H9 (cell line): Measurements from ENCODE around the gene CAPNS1. TPM values are rescaled to one million over a fixed set of nuclear protein-coding genes. Genes with fewer than 3 reads are reported as not detected.

Experiments used
- DNase-seq: peaks from one replicate; pipeline ENCODE4 v3.0.0-alpha.2; 2017
- H2AFZ ChIP-seq: one replicate; pipeline ENCODE4 v1.6.1; 2013; ENCODE audit warnings: mild to moderate bottlenecking, low read length, control low read depth, moderate library complexity
- H2AK5ac ChIP-seq: 2 replicates; pipeline ENCODE4 v1.6.1; 2013; ENCODE audit warnings: low read length, control low read depth, mixed read lengths; ENCODE audit not compliant: insufficient read length
- H2BK120ac ChIP-seq: one replicate; pipeline ENCODE4 v1.6.1; 2013; ENCODE audit warnings: low read depth, mild to moderate bottlenecking, low read length, control low read depth, inconsistent platforms; ENCODE audit not compliant: poor library complexity, severe bottlenecking
- H2BK12ac ChIP-seq: 2 replicates; pipeline ENCODE4 v1.6.1; 2013; ENCODE audit warnings: low read length, control low read depth, mixed read lengths, low read depth; ENCODE audit not compliant: insufficient read length
- H2BK15ac ChIP-seq: 2 replicates; pipeline ENCODE4 v1.6.1; 2013; ENCODE audit warnings: low read depth, low read length, control low read depth
- H2BK20ac ChIP-seq: one replicate; pipeline ENCODE4 v1.6.1; 2013; ENCODE audit warnings: low read depth, mild to moderate bottlenecking, low read length, control low read depth, inconsistent platforms; ENCODE audit not compliant: poor library complexity, severe bottlenecking
- H2BK5ac ChIP-seq: 2 replicates; pipeline ENCODE4 v1.6.1; 2013; ENCODE audit warnings: low read length, control low read depth, mixed read lengths; ENCODE audit not compliant: insufficient read length
- H3K14ac ChIP-seq: 2 replicates; pipeline ENCODE4 v1.6.1; 2013; ENCODE audit warnings: low read length, control low read depth; ENCODE audit not compliant: insufficient read depth
- H3K18ac ChIP-seq: 2 replicates; pipeline ENCODE4 v1.6.1; 2013; ENCODE audit warnings: low read depth, mild to moderate bottlenecking, mixed read lengths, low read length, control low read depth; ENCODE audit not compliant: insufficient read length
- H3K23ac ChIP-seq: 2 replicates; pipeline ENCODE4 v1.6.1; 2013; ENCODE audit warnings: low read length, control low read depth, mixed read lengths, low read depth; ENCODE audit not compliant: insufficient read length
- H3K23me2 ChIP-seq: 2 replicates; pipeline ENCODE4 v1.6.1; 2013; ENCODE audit warnings: low read depth, mild to moderate bottlenecking, mixed read lengths, low read length, control low read depth; ENCODE audit not compliant: insufficient read length, poor library complexity, severe bottlenecking
- H3K27ac ChIP-seq: 2 replicates; pipeline ENCODE4 v1.5.1; 2013; ENCODE audit warnings: low read length, control low read depth, mixed read lengths, low read depth; ENCODE audit not compliant: insufficient read length
- H3K27me3 ChIP-seq: 2 replicates; pipeline ENCODE4 v1.6.1; 2013; ENCODE audit warnings: low read length, control low read depth, inconsistent platforms; ENCODE audit not compliant: insufficient read depth
- H3K4ac ChIP-seq: 2 replicates; pipeline ENCODE4 v1.6.1; 2013; ENCODE audit warnings: low read depth, mild to moderate bottlenecking, control low read depth, inconsistent platforms, low read length, moderate library complexity
- H3K4me1 ChIP-seq: 2 replicates; pipeline ENCODE4 v1.6.1; 2013; ENCODE audit warnings: low read length, control low read depth, inconsistent platforms; ENCODE audit not compliant: insufficient read depth
- H3K4me2 ChIP-seq: 2 replicates; pipeline ENCODE4 v1.6.1; 2013; ENCODE audit warnings: low read length, control low read depth, mixed read lengths; ENCODE audit not compliant: insufficient read length, insufficient read depth
- H3K56ac ChIP-seq: 2 replicates; pipeline ENCODE4 v1.6.1; 2013; ENCODE audit warnings: low read depth, mild to moderate bottlenecking, mixed read lengths, low read length, control low read depth; ENCODE audit not compliant: insufficient read length
- H3K79me1 ChIP-seq: 2 replicates; pipeline ENCODE4 v1.6.1; 2013; ENCODE audit warnings: low read depth, mild to moderate bottlenecking, moderate library complexity, low read length, control low read depth, inconsistent platforms; ENCODE audit not compliant: insufficient read depth, poor library complexity, severe bottlenecking
- H3K79me2 ChIP-seq: 2 replicates; pipeline ENCODE4 v1.6.1; 2013; ENCODE audit warnings: low read length, control low read depth, inconsistent platforms; ENCODE audit not compliant: insufficient read depth
- H3K9ac ChIP-seq: 2 replicates; pipeline ENCODE4 v1.6.1; 2013; ENCODE audit warnings: low read length, control low read depth, mixed read lengths; ENCODE audit not compliant: insufficient read length; ENCODE audit errors: extremely low read depth
- H3K9me3 ChIP-seq: one replicate; pipeline ENCODE4 v1.6.1; 2013; ENCODE audit warnings: low read depth, low read length, inconsistent platforms; ENCODE audit not compliant: control insufficient read depth
- H3T11ph ChIP-seq: one replicate; pipeline ENCODE4 v1.6.1; 2013; ENCODE audit warnings: mild to moderate bottlenecking, low read length, control low read depth, inconsistent platforms
- H4K20me1 ChIP-seq: one replicate; pipeline ENCODE4 v1.6.1; 2013; ENCODE audit not compliant: control insufficient read depth, insufficient read length, insufficient read depth
- H4K5ac ChIP-seq: 2 replicates; pipeline ENCODE4 v1.6.1; 2013; ENCODE audit warnings: low read depth, mild to moderate bottlenecking, mixed read lengths, low read length, control low read depth; ENCODE audit not compliant: insufficient read length
- H4K8ac ChIP-seq: replicated peaks from 2 replicates; pipeline ENCODE4 v1.6.1; 2013; ENCODE audit warnings: low read length, control low read depth, mixed read lengths, low read depth; ENCODE audit not compliant: insufficient read length
- H4K91ac ChIP-seq: 2 replicates; pipeline ENCODE4 v1.6.1; 2013; ENCODE audit warnings: low read depth, mild to moderate bottlenecking, moderate library complexity, mixed read lengths, low read length, control low read depth; ENCODE audit not compliant: insufficient read length
- H3K27ac Mint-ChIP-seq, 3 experiments: 2 replicates in 2 of 3; 3 replicates in 1 of 3; pipeline ENCODE4 v1.8.0; 2020 to 2021; ENCODE audit warnings: mixed read lengths in 3 of 3, mild to moderate bottlenecking in 1 of 3, moderate library complexity in 1 of 3
- H3K27me3 Mint-ChIP-seq: 2 replicates; pipeline ENCODE4 v1.8.0; 2021; ENCODE audit warnings: low read depth, mild to moderate bottlenecking, moderate library complexity, mixed read lengths
- H3K36me3 Mint-ChIP-seq, 3 experiments: 2 replicates in 2 of 3; 3 replicates in 1 of 3; pipeline ENCODE4 v1.8.0; 2020 to 2021; ENCODE audit warnings: low read depth in 3 of 3, mixed read lengths in 3 of 3; ENCODE audit not compliant: insufficient read depth in 1 of 3
- H3K4me1 Mint-ChIP-seq, 2 experiments: 2 replicates each; pipeline ENCODE4 v1.8.0; 2020; ENCODE audit warnings: mixed read lengths in 2 of 2
- H3K4me3 Mint-ChIP-seq, 2 experiments: 2 replicates in 1 of 2; 3 replicates in 1 of 2; pipeline ENCODE4 v1.8.0; 2020 to 2021; ENCODE audit warnings: mild to moderate bottlenecking in 2 of 2, mixed read lengths in 2 of 2, moderate library complexity in 1 of 2
- H3K9me3 Mint-ChIP-seq, 2 experiments: 2 replicates in 1 of 2; 3 replicates in 1 of 2; pipeline ENCODE4 v1.8.0; 2020; ENCODE audit warnings: mild to moderate bottlenecking in 2 of 2, mixed read lengths in 2 of 2, moderate library complexity in 1 of 2
- WGBS: extraction: QIAGEN DNeasy Blood & Tissue Kit; methylation state at CpG from one replicate; pipeline ENCODE4 v1.1.7; 2013; ENCODE audit warnings: missing lambda C conversion rate, low lambda C conversion rate, mixed read lengths; ENCODE audit not compliant: insufficient read length; ENCODE audit errors: extremely low coverage; 5-methylcytosine and 5-hydroxymethylcytosine counted together
- total RNA-seq: library from RNA; stranded (reverse); gene quantifications from 2 replicates; pipeline ENCODE4 v1.2.1, GENCODE V29; 2021
- TF ChIP-seq, protein P1 (sequence below): fragments of 200-600 bp; sonication (generic); conservative IDR thresholded peaks from 3 replicates; pipeline ENCODE4 v1.8.0; 2021; ENCODE audit warnings: antibody characterized with exemption, mild to moderate bottlenecking

Gene CAPNS1
- total RNA-seq, 1 experiment from 2014 or later, result 399 TPM

DNA sequence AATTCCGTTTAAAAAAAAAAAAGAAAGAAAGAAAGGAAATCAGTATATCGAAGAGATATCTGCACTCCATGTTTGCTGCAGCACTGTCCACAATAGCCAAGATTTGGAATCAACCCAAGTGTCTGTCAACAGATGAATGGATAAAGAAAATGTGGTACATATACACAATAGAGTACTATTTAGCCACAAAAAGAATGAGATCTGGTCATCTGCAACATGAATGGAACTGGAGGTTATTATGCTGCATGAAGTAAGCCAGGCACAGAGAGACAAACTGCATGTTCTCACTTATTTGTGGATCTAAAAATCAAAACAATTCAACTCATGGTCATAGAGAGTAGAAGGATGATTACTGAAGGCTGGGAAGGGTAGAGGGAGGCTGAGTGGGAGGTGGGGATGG is 58.3 kb downstream of the CAPNS1 start:
- no peak overlapping the region for H3K4me2 ChIP-seq
- no peak overlapping the region for H2BK120ac ChIP-seq
- Mint-ChIP-seq H3K36me3 (peaks cover 0 to 10% (median 0%) of the 10 kb centered on the region in 3 experiments; a peak in 3 of 7 replicates), H3K27ac (no peak overlapping the region), H3K9me3 (no peaks in the 10 kb centered on the region), H3K4me1 (no peaks in the 10 kb centered on the region), H3K27me3 (no peaks in the 10 kb centered on the region; the same call in none of the 2 replicates), H3K4me3 (no peak overlapping the region)
- H3T11ph ChIP-seq, result no peak overlapping the region
- TF ChIP-seq, protein P1, sequence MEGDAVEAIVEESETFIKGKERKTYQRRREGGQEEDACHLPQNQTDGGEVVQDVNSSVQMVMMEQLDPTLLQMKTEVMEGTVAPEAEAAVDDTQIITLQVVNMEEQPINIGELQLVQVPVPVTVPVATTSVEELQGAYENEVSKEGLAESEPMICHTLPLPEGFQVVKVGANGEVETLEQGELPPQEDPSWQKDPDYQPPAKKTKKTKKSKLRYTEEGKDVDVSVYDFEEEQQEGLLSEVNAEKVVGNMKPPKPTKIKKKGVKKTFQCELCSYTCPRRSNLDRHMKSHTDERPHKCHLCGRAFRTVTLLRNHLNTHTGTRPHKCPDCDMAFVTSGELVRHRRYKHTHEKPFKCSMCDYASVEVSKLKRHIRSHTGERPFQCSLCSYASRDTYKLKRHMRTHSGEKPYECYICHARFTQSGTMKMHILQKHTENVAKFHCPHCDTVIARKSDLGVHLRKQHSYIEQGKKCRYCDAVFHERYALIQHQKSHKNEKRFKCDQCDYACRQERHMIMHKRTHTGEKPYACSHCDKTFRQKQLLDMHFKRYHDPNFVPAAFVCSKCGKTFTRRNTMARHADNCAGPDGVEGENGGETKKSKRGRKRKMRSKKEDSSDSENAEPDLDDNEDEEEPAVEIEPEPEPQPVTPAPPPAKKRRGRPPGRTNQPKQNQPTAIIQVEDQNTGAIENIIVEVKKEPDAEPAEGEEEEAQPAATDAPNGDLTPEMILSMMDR, result no peak
- H2BK15ac ChIP-seq, result no peak overlapping the region
- H2BK12ac ChIP-seq, result no peak overlapping the region
- H3K4me1 ChIP-seq, result no peaks in the 10 kb centered on the region
- H3K79me1 ChIP-seq, result no peaks in the 10 kb centered on the region
- H3K27ac ChIP-seq, result no peak overlapping the region
- H3K79me2 ChIP-seq, result no peaks in the 10 kb centered on the region
- no peaks in the 10 kb centered on the region for H3K23me2 ChIP-seq
- no peak overlapping the region for H2AK5ac ChIP-seq
- no peak overlapping the region for H4K8ac ChIP-seq
- no peak overlapping the region for H4K5ac ChIP-seq
- H3K4ac ChIP-seq, result no peak overlapping the region
- no peak for DNase-seq
- no peak overlapping the region for H3K14ac ChIP-seq
- H2BK5ac ChIP-seq, result no peak overlapping the region
- no peak overlapping the region for H2AFZ ChIP-seq
- no peaks in the 10 kb centered on the region for H3K27me3 ChIP-seq
- no peak overlapping the region for H3K23ac ChIP-seq
- H2BK20ac ChIP-seq, result no peak overlapping the region
- no peak overlapping the region for H3K18ac ChIP-seq
- H3K9me3 ChIP-seq, result no peaks in the 10 kb centered on the region
- H3K9ac ChIP-seq, result no peak overlapping the region
- no peaks in the 10 kb centered on the region for H4K20me1 ChIP-seq
- H3K56ac ChIP-seq, result no peak overlapping the region
- no peak overlapping the region for H4K91ac ChIP-seq
- no CpG with 5 or more reads among the region's 2 CpGs for WGBS

Other genes with a start within 250 kb of the CAPNS1 start
- 18.4 and 18.8 TPM in 2 replicates for gene NFKBID, start 239.5 kb upstream of the CAPNS1 start, total RNA-seq
- gene HCST, start 237.5 kb upstream of the CAPNS1 start, total RNA-seq, result 0.68 and 1.8 TPM in 2 replicates
- gene TYROBP, start 231.8 kb upstream of the CAPNS1 start, total RNA-seq, result not detected in 2 replicates
- 18.4 and 20.5 TPM in 2 replicates for gene LRFN3, start 203.7 kb upstream of the CAPNS1 start, total RNA-seq
- gene SDHAF1, start 144.9 kb upstream of the CAPNS1 start, total RNA-seq, result 14.7 and 16.0 TPM in 2 replicates
- 19.2 and 20.4 TPM in 2 replicates for gene SYNE4, start 131.3 kb upstream of the CAPNS1 start, total RNA-seq
- 28.0 and 32.5 TPM in 2 replicates for gene ALKBH6, start 125.9 kb upstream of the CAPNS1 start, total RNA-seq
- gene CLIP3, start 107.2 kb upstream of the CAPNS1 start, total RNA-seq, result 19.7 and 20.9 TPM in 2 replicates
- gene THAP8, start 85.8 kb upstream of the CAPNS1 start, total RNA-seq, result 5.1 and 5.4 TPM in 2 replicates
- gene WDR62, start 85.2 kb upstream of the CAPNS1 start, total RNA-seq, result 28.5 and 30.0 TPM in 2 replicates
- not detected in 2 replicates for gene OVOL3, start 28.9 kb upstream of the CAPNS1 start, total RNA-seq
- gene POLR2I, start 25.2 kb upstream of the CAPNS1 start, total RNA-seq, result 145 and 146 TPM in 2 replicates
- gene TBCB, start 24.6 kb upstream of the CAPNS1 start, total RNA-seq, result 203 and 216 TPM in 2 replicates
- not detected in 2 replicates for gene COX7A1, start 12.4 kb downstream of the CAPNS1 start, total RNA-seq
- 4.8 and 5.3 TPM in 2 replicates for gene ZNF565, start 74.6 kb downstream of the CAPNS1 start, total RNA-seq
- gene ZNF146, start 75.0 kb downstream of the CAPNS1 start, total RNA-seq, result 166 and 167 TPM in 2 replicates
- gene ZFP14, start 239.1 kb downstream of the CAPNS1 start, total RNA-seq, result 4.0 and 4.5 TPM in 2 replicates